PC-9 (cell line): ENCODE measurements around the gene GAK.

Source experiments
- CTCF ChIP-seq: fragments of 200-600 bp; sonication (generic); conservative IDR thresholded peaks from 2 replicates; pipeline ENCODE4 v1.6.1; 2017; ENCODE audit warnings: mixed run types, antibody characterized with exemption, mild to moderate bottlenecking, moderate library complexity
- EZH2 ChIP-seq: fragments of 200-600 bp; sonication (generic); IDR thresholded peaks from 2 replicates; pipeline ENCODE4 v1.8.0; 2017; ENCODE audit warnings: antibody characterized with exemption, low read depth

- TF ChIP-seq EZH2 (no peak), CTCF (no peak)
Measured at GRCh38 chr4:967113-968104, 35.3 kb upstream of the GAK start.
